GM19468 (cell line): ENCODE measurements around the gene TBX1.

Experiments used
- ATAC-seq: cut with Tn5 transposase; IDR thresholded peaks from one replicate; pipeline ENCODE4 v1.9.1; 2021; ENCODE audit warnings: mild to moderate bottlenecking, moderate library complexity, moderate number of reproducible peaks; ENCODE audit not compliant: unreplicated experiment; ENCODE audit errors: extremely low read depth

Gene TBX1

GRCh38 chr22:19807161-19807913 is 46.8 kb downstream of the TBX1 start:
- ATAC-seq, result no peak

GRCh38 chr22:19807914-19808872 is 47.6 kb downstream of the TBX1 start:
- ATAC-seq, result no peak

- no peak for ATAC-seq
These were observed 48.4 kb downstream of the TBX1 start for GRCh38 chr22:19808873-19809478.

- ATAC-seq, result no peak
These were observed 49.2 kb downstream of the TBX1 start for GRCh38 chr22:19809741-19810140.

- ATAC-seq, result no peak
These were observed 50.0 kb downstream of the TBX1 start for GRCh38 chr22:19810381-19811201.

- ATAC-seq, result no peak
These were observed 50.6 kb downstream of the TBX1 start for GRCh38 chr22:19811211-19811621.

GRCh38 chr22:19811811-19812771 is 51.5 kb downstream of the TBX1 start:
- no peak for ATAC-seq

- ATAC-seq, result no peak
These were observed 52.3 kb downstream of the TBX1 start for GRCh38 chr22:19812910-19813309.

GRCh38 chr22:19814428-19814827 is 53.9 kb downstream of the TBX1 start:
- no peak for ATAC-seq

- no peak for ATAC-seq
These were observed 54.7 kb downstream of the TBX1 start for GRCh38 chr22:19815093-19815822.

- ATAC-seq, result no peak
These were observed 55.3 kb downstream of the TBX1 start for GRCh38 chr22:19815823-19816290.

GRCh38 chr22:19816372-19817119 is 56.0 kb downstream of the TBX1 start:
- no peak for ATAC-seq
